K562 (cell line): Measurements from ENCODE around the gene SMAD3. TPM values are rescaled to one million over a fixed set of nuclear protein-coding genes. Genes with fewer than 3 reads are reported as not detected.
A peak's percentile ranks its signal among the peaks of the same experiment; 100 is the strongest.

Experiments
- ATAC-seq: fragments of 200-7000 bp; cut with Tn5 transposase; 3 replicates; pipeline ENCODE4 v1.9.1; 2020; ENCODE audit warnings: moderate library complexity
- BruUV-seq: library from RNA; stranded (reverse); fragments of 400-500 nt; replicated peaks from 2 replicates; lab custom pipeline; 2021; lab: Mats Ljungman, UMichigan
- CTCF ChIA-PET: fragments of 300-600 bp; formaldehyde crosslinking; extraction: SDS; loops from one replicate; lab custom pipeline; 2021; ENCODE audit warnings: low intra/inter-chr PET ratio; lab: Yijun Ruan, JAX
- POLR2A ChIA-PET: fragments of 300-600, 350-650 bp; sonication (Branson Sonifier 250); formaldehyde crosslinking; extraction: SDS; loops from one replicate; lab custom pipeline; 2021; ENCODE audit warnings: antibody characterized with exemption, inconsistent platforms; lab: Yijun Ruan, JAX
- DNase-seq, 4 experiments: peaks; one replicate each; pipeline versions ENCODE4 v3.0.0 to v3.0.0-alpha.2; 2011 to 2018; ENCODE audit warnings: low spot score in 3 of 4, mixed read lengths in 3 of 4; ENCODE audit errors: extremely low read depth in 1 of 4
- FAIRE-seq: peaks from 2 replicates; lab custom pipeline; 2011; peaks lifted over from hg19 to GRCh38; lab: Jason Lieb, UNC
- H2AFZ ChIP-seq: 2 replicates; pipeline ENCODE4 v1.6.0; 2011; ENCODE audit warnings: low read depth, low read length, control low read depth, inconsistent platforms
- H3K27ac ChIP-seq: fragments of 200-600 bp; 3 replicates; pipeline ENCODE4 v1.8.0; 2011; ENCODE audit warnings: low read depth, mild to moderate bottlenecking, control low read depth, inconsistent platforms, low read length, moderate library complexity, mixed read lengths; ENCODE audit errors: extremely low read depth
- H3K27me3 ChIP-seq, 2 experiments: fragments of 300-600 bp in 1 of 2; 2 replicates in 1 of 2; 3 replicates in 1 of 2; pipeline versions ENCODE4 v1.6.0 to v1.8.0; 2011; ENCODE audit warnings: inconsistent platforms in 2 of 2, low read length in 2 of 2, mild to moderate bottlenecking in 1 of 2, mixed read lengths in 1 of 2, moderate library complexity in 1 of 2; ENCODE audit not compliant: control insufficient read depth in 2 of 2, insufficient read depth in 2 of 2
- H3K36me3 ChIP-seq: fragments of 300-600 bp; 3 replicates; pipeline ENCODE4 v1.8.0; 2011; ENCODE audit warnings: mild to moderate bottlenecking, low read length, inconsistent platforms; ENCODE audit not compliant: control insufficient read depth, insufficient read depth
- H3K4me1 ChIP-seq, 2 experiments: fragments of 200-600 bp in 1 of 2; replicated peaks in 1 of 2; 2 replicates in 1 of 2; 3 replicates in 1 of 2; pipeline versions ENCODE4 v1.5.1 to v1.8.0; 2011; ENCODE audit warnings: inconsistent platforms in 2 of 2, low read length in 2 of 2, mild to moderate bottlenecking in 1 of 2, mixed read lengths in 1 of 2, moderate library complexity in 1 of 2; ENCODE audit not compliant: control insufficient read depth in 2 of 2, insufficient read depth in 2 of 2
- H3K4me2 ChIP-seq: 2 replicates; pipeline ENCODE4 v1.6.1; 2011; ENCODE audit warnings: low read length, control low read depth, inconsistent platforms, mixed read lengths; ENCODE audit not compliant: insufficient read depth
- H3K4me3 ChIP-seq: fragments of 200-600 bp; sonication (generic), shearing (Covaris generic); 2 replicates; pipeline ENCODE4 v1.5.1; 2016; ENCODE audit warnings: control low read depth, inconsistent platforms
- H3K79me2 ChIP-seq: fragments of 200-600 bp; 3 replicates; pipeline ENCODE4 v1.8.0; 2011; ENCODE audit warnings: low read length, inconsistent platforms; ENCODE audit not compliant: control insufficient read depth, insufficient read depth
- H3K9ac ChIP-seq, 2 experiments: 2 replicates each; pipeline versions ENCODE4 v1.6.0 to v1.6.1; 2011; ENCODE audit warnings: low read depth in 2 of 2, low read length in 2 of 2, control low read depth in 1 of 2, inconsistent platforms in 1 of 2, mild to moderate bottlenecking in 1 of 2, mixed read lengths in 1 of 2; ENCODE audit not compliant: insufficient read depth in 1 of 2
- H3K9me1 ChIP-seq: one replicate; pipeline ENCODE4 v1.6.0; 2011; ENCODE audit warnings: inconsistent platforms, mild to moderate bottlenecking, low read length, moderate library complexity; ENCODE audit not compliant: control insufficient read depth, insufficient read depth
- H3K9me3 ChIP-seq: replicated peaks from 2 replicates; pipeline ENCODE4 v1.5.1; 2011; ENCODE audit warnings: low read depth, low read length, inconsistent platforms; ENCODE audit not compliant: control insufficient read depth, insufficient read depth
- H4K20me1 ChIP-seq: replicated peaks from 2 replicates; pipeline ENCODE4 v1.6.1; 2011; ENCODE audit warnings: low read length, inconsistent platforms, mixed read lengths; ENCODE audit not compliant: control insufficient read depth, insufficient read depth
- DNMT1 ChIP-seq: fragments of 450-650 bp; IDR thresholded peaks from 2 replicates; pipeline ENCODE4 v1.6.1; 2016; ENCODE audit warnings: antibody characterized with exemption, mild to moderate bottlenecking
- FOXK2 ChIP-seq, 2 experiments: fragments of 450-650 bp; IDR thresholded peaks in 1 of 2; conservative IDR thresholded peaks in 1 of 2; 2 replicates each; pipeline ENCODE4 v1.6.1; 2016; ENCODE audit warnings: low read depth in 2 of 2, mild to moderate bottlenecking in 1 of 2
- MTA1 ChIP-seq: fragments of 450-650 bp; IDR thresholded peaks from 2 replicates; pipeline ENCODE4 v1.6.1; 2017; ENCODE audit warnings: borderline replicate concordance
- SRSF7 ChIP-seq: fragments of 200-400 bp; formaldehyde crosslinking; optimal IDR thresholded peaks from 2 replicates; pipeline ENCODE3; 2017; ENCODE audit warnings: mild to moderate bottlenecking, low read depth, low read length
- ZNF830 ChIP-seq: fragments of 250-450 bp; sonication (Bioruptor Pico); IDR thresholded peaks from 2 replicates; pipeline ENCODE4 v1.5.0; 2021; ENCODE audit warnings: mild to moderate bottlenecking
- ZZZ3 ChIP-seq: fragments of 450-650 bp; IDR thresholded peaks from 2 replicates; pipeline ENCODE4 v1.6.1; 2016; ENCODE audit warnings: antibody characterized with exemption, mild to moderate bottlenecking, moderate library complexity
- WGBS: fragments of 100-300 bp; shearing (Covaris generic); methylation state at CpG from one replicate; pipeline ENCODE4 v1.1.6; 2016; ENCODE audit warnings: low coverage, mixed read lengths; ENCODE audit not compliant: insufficient coverage; ENCODE audit errors: missing lambda C conversion rate; 5-methylcytosine and 5-hydroxymethylcytosine counted together
- in situ Hi-C: fragments of 300-500 bp; cut with MboI; formaldehyde crosslinking; loops from 4 replicates; pipeline ENCODE4 v1.15.0; 2018; ENCODE audit warnings: inconsistent platforms, mixed read lengths
- intact Hi-C: fragments of 100-400 bp; cut with micrococcal nuclease; formaldehyde crosslinking; loops from 2 replicates; pipeline ENCODE4 v1.14.2; 2022
- polyA plus RNA-seq, 8 experiments: library from polyadenylated mRNA; depleted of rRNA in 4 of 8; stranded (reverse) in 5 of 8; unstranded in 3 of 8; fragments of >200 nt; fragmentation: Nextera tagmentation in 2 of 8; fragmentation: Illumina TruSeq in 1 of 8; extraction: Ambion mirVana in 2 of 8; extraction: Trizol in 1 of 8; gene quantifications; 2 replicates each; pipeline versions ENCODE4 v1.2.1 to v1.2.3, GENCODE V29; 2011 to 2014; ENCODE audit warnings: inconsistent platforms in 1 of 8, missing spikeins in 1 of 8
- total RNA-seq, 7 experiments: library from RNA; depleted of rRNA in 6 of 7; stranded (reverse); fragments of >200 nt in 6 of 7; fragmentation: Illumina TruSeq in 2 of 7; extraction: Trizol in 2 of 7; gene quantifications; 2 replicates each; pipeline versions ENCODE4 v1.2.1 to v1.2.3, GENCODE V29; 2011 to 2021; ENCODE audit warnings: low replicate concordance in 1 of 7
- TF ChIP-seq, protein P1 (sequence below): sonication (generic); formaldehyde crosslinking; IDR thresholded peaks from 2 replicates; pipeline ENCODE4 v1.8.1; 2023; ENCODE audit warnings: mild to moderate bottlenecking, missing genetic modification reagents
- TF ChIP-seq, protein P2 (sequence below): fragments of 250-450 bp; sonication (Bioruptor Pico); IDR thresholded peaks from 2 replicates; pipeline ENCODE4 v1.5.0; 2020; ENCODE audit warnings: mild to moderate bottlenecking
- TF ChIP-seq, protein P3 (sequence below): fragments of 450-650 bp; IDR thresholded peaks from 2 replicates; pipeline ENCODE4 v1.6.1; 2017; ENCODE audit warnings: antibody characterized with exemption

The SMAD3 gene
- total and polyA plus RNA-seq, 9 of the 15 experiments (the other 6 are each of a cell fraction or from before 2014, with no cell fraction given): 4.3 to 39.2 (median 11.1) TPM

DNA sequence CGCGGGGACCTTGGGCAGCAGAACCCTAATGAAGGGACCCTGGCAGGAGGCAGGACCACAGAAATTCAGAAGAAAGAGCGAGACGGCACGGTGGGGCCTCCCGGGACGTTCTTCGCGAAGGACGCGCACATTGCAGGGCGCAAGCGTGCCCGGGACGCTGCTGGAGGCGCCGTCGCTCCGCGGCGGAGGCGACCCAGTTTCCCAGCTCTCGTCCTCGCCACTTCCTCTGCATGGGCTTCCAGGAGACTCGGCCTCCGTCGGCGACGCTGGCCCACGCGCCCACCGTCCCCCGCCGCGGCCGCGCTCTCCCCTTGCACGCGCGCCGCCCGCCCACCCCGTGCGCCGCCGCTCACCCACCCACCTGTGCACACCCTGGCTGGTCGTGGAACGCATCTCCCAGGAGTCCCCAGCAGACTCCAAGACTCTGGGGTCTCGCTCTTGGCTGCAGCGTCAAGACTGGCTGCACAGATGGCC lies 31.8 kb upstream of the SMAD3 start:
- no peak overlapping the region for H3K9ac ChIP-seq
- no peak overlapping the region for H3K27ac ChIP-seq
- intact Hi-C loops: no loop called here
- ATAC-seq: no peak
- ChIA-PET POLR2A (no interaction called here), CTCF (no interaction called here)
- TF ChIP-seq, protein P1, sequence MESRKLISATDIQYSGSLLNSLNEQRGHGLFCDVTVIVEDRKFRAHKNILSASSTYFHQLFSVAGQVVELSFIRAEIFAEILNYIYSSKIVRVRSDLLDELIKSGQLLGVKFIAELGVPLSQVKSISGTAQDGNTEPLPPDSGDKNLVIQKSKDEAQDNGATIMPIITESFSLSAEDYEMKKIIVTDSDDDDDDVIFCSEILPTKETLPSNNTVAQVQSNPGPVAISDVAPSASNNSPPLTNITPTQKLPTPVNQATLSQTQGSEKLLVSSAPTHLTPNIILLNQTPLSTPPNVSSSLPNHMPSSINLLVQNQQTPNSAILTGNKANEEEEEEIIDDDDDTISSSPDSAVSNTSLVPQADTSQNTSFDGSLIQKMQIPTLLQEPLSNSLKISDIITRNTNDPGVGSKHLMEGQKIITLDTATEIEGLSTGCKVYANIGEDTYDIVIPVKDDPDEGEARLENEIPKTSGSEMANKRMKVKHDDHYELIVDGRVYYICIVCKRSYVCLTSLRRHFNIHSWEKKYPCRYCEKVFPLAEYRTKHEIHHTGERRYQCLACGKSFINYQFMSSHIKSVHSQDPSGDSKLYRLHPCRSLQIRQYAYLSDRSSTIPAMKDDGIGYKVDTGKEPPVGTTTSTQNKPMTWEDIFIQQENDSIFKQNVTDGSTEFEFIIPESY (CRISPR knock-in tag): peak; percentile 83; the same call in 1 of the 2 replicates
- no peak for TF ChIP-seq FOXK2 (conservative IDR thresholded peaks at IDR 0.05 in 1 of 2, IDR thresholded peaks at IDR 0.05 in 1 of 2; ENCODE audit: low read depth in 2 of 2)
- TF ChIP-seq ZNF830 (CRISPR knock-in tag): no peak
- no TSS peak for BruUV-seq
- H3K9me1 ChIP-seq: no peaks in the 10 kb centered on the region
- DNase-seq: no peak
- H3K4me1 ChIP-seq: peaks cover 3 to 13% of the 10 kb centered on the region in 2 experiments
- no peaks in the 10 kb centered on the region for H3K36me3 ChIP-seq
- H3K79me2 ChIP-seq: no peaks in the 10 kb centered on the region
- no peaks in the 10 kb centered on the region for H3K27me3 ChIP-seq
- no peaks in the 10 kb centered on the region for H3K9me3 ChIP-seq
- no peak for FAIRE-seq
- 91% methylated on average over 12 of the region's 50 CpGs for WGBS
- in situ Hi-C loops: no loop called here
- H3K4me2 ChIP-seq: no peak overlapping the region
- H2AFZ ChIP-seq: no peak overlapping the region
- no peak overlapping the region for H3K4me3 ChIP-seq
- H4K20me1 ChIP-seq: no peaks in the 10 kb centered on the region

DNA sequence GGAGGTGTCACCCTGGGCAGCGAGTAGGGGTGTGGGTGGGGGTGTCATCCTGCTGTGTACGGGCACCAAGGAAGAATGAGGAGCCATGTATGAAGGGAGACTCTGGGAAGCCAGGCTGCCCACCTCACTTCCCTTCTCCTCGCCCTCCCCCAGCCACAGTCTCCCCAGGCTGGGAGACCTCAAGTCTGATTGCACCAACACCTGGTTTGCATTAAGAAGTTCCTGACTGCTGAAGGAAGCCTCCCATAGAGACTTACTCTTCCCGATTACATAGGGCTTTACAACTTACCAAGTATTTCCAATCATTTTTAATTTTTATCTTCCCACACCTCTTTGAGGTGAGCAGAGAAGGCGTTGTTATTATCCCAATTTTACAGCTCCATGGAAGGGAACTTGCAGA lies 29.5 kb upstream of the SMAD3 start:
- no peak overlapping the region for H3K4me3 ChIP-seq
- H3K9me1 ChIP-seq: no peaks in the 10 kb centered on the region
- ChIA-PET CTCF (no interaction called here), POLR2A (no interaction called here)
- 58% methylated on average over 4 of the region's 5 CpGs for WGBS
- no peaks in the 10 kb centered on the region for H3K9me3 ChIP-seq
- intact Hi-C loops: no loop called here
- no peaks in the 10 kb centered on the region for H3K27me3 ChIP-seq
- in situ Hi-C loops: no loop called here
- H3K79me2 ChIP-seq: no peaks in the 10 kb centered on the region
- DNase-seq (no peak), ATAC-seq (no peak), FAIRE-seq (no peak)
- H3K36me3 ChIP-seq: no peaks in the 10 kb centered on the region
- no peaks in the 10 kb centered on the region for H4K20me1 ChIP-seq
- peaks cover 10% of the 10 kb centered on the region in 2 experiments; a peak in 4 of 5 replicates for H3K4me1 ChIP-seq
- H3K9ac ChIP-seq: no peak overlapping the region
- H3K27ac ChIP-seq: no peak overlapping the region
- no peak overlapping the region for H3K4me2 ChIP-seq
- H2AFZ ChIP-seq: no peak overlapping the region
- no TSS peak for BruUV-seq
- TF ChIP-seq SRSF7: no peak
- TF ChIP-seq, protein P2, sequence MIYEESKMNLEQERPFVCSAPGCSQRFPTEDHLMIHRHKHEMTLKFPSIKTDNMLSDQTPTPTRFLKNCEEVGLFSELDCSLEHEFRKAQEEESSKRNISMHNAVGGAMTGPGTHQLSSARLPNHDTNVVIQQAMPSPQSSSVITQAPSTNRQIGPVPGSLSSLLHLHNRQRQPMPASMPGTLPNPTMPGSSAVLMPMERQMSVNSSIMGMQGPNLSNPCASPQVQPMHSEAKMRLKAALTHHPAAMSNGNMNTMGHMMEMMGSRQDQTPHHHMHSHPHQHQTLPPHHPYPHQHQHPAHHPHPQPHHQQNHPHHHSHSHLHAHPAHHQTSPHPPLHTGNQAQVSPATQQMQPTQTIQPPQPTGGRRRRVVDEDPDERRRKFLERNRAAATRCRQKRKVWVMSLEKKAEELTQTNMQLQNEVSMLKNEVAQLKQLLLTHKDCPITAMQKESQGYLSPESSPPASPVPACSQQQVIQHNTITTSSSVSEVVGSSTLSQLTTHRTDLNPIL (CRISPR knock-in tag): no peak
- TF ChIP-seq, protein P3, sequence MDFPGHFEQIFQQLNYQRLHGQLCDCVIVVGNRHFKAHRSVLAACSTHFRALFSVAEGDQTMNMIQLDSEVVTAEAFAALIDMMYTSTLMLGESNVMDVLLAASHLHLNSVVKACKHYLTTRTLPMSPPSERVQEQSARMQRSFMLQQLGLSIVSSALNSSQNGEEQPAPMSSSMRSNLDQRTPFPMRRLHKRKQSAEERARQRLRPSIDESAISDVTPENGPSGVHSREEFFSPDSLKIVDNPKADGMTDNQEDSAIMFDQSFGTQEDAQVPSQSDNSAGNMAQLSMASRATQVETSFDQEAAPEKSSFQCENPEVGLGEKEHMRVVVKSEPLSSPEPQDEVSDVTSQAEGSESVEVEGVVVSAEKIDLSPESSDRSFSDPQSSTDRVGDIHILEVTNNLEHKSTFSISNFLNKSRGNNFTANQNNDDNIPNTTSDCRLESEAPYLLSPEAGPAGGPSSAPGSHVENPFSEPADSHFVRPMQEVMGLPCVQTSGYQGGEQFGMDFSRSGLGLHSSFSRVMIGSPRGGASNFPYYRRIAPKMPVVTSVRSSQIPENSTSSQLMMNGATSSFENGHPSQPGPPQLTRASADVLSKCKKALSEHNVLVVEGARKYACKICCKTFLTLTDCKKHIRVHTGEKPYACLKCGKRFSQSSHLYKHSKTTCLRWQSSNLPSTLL: no peak
- no peak for TF ChIP-seq DNMT1
- TF ChIP-seq ZZZ3: no peak
- no peak for TF ChIP-seq MTA1
